Retinal pigment epithelial cell (primary cell): ENCODE results near the gene CEP104.

Experiments used
- DNase-seq: peaks from one replicate; pipeline ENCODE4 v3.0.0-alpha.2; 2010; ENCODE audit warnings: low read depth
- H3K4me3 ChIP-seq: 2 replicates; pipeline ENCODE4 v1.5.1; 2011; ENCODE audit warnings: mild to moderate bottlenecking, low read length, control low read depth, moderate library complexity
- CTCF ChIP-seq: conservative IDR thresholded peaks from 2 replicates; pipeline ENCODE4 v1.5.1; 2011; ENCODE audit warnings: low read depth, low read length, control low read depth, inconsistent platforms

Gene CEP104

GRCh38 chr1:3770047-3770765 lies 86.8 kb downstream of the CEP104 start:
- no peak overlapping the region for H3K4me3 ChIP-seq
- no peak for TF ChIP-seq CTCF
- no peak for DNase-seq

GRCh38 chr1:3768811-3769390 lies 88.1 kb downstream of the CEP104 start:
- no peak for TF ChIP-seq CTCF
- H3K4me3 ChIP-seq: no peak overlapping the region
- DNase-seq: no peak

- no peak for DNase-seq
- no peak for TF ChIP-seq CTCF
- no peak overlapping the region for H3K4me3 ChIP-seq
Measured at GRCh38 chr1:3767328-3767925, 89.6 kb downstream of the CEP104 start.

GRCh38 chr1:3763351-3764125 lies 93.5 kb downstream of the CEP104 start:
- no peak for TF ChIP-seq CTCF
- H3K4me3 ChIP-seq: no peak overlapping the region
- no peak for DNase-seq

- no peak for DNase-seq
- no peak overlapping the region for H3K4me3 ChIP-seq
- TF ChIP-seq CTCF: no peak
Measured at GRCh38 chr1:3762873-3763228, 94.2 kb downstream of the CEP104 start.

- no peak for TF ChIP-seq CTCF
- DNase-seq: no peak
Measured at GRCh38 chr1:3762151-3762872, 94.7 kb downstream of the CEP104 start.

More at GRCh38 chr1:3762151-3762872, 94.7 kb downstream of the CEP104 start:
- H3K4me3 ChIP-seq: no peak overlapping the region
